Stimulated activated CD8-positive, alpha-beta memory T cell treated with anti-CD3 and anti-CD28 coated beads, Interleukin-7, amount 100 ng/mL, for 48 hours (primary cell): ENCODE measurements around the gene TNRC6B.
"Not testable (repeated sequence)": the region's sequence is repeated elsewhere in the genome, so short reads cannot be mapped to it uniquely, and the experiment has no call there.

Experiments used
- DNase-seq, 2 donors: peaks; one replicate each; pipeline ENCODE4 v3.0.0-alpha.2; 2020; ENCODE audit warnings: low read depth in 1 of 2; ENCODE audit errors: extremely low read depth in 1 of 2

The TNRC6B gene

DNA sequence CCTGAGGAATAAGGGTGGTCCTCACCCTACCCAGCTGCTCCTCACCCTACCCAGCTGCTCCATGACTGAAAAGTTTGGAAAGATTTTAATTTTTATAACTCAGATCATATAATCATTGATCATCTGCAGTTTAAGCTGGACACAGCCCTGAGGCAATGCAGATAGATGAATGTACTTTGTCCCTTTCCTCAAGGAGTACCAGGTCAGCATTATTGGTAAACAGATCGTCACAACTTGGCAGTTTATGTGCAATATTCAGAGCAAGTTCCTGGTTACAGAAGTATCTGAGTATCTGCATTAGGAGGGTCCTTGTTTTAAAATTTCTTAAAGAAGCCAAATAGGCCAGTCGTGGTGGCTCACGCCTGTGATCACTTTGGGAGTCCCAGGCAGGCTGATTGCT is 3.6 kb downstream of the TNRC6B start:
- DNase-seq: no peak

DNA sequence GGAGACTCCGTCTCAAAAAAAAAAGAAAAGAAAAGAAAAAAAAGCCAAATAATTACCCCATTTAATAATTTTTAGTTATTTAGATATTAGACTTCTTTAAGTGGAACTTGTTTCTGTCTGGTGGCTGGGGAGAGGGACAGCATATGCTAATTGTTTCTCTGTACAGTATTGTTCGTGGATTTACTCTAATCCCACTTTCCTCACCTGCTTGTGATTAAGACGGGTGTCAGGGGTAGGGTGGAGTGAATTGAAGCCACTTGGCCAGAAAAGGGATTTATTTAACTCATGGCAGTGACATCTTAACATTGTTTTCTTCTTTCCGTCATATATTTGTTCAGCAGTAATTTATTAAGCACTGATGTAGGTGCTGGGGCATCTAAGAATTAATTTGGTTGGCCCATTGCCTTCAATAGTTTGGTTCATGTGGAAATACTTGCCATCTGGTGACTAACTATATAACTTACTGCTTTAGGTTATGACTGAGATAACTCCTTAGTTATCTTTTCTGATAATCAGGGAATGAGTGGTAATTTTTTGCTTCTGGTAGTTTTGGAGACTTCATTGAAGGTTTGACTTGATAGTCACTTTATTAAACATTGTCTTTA is 4.6 kb downstream of the TNRC6B start:
- DNase-seq: no peak

- DNase-seq: no peak
Observed at GRCh38 chr22:40183029-40183581, 5.4 kb downstream of the TNRC6B start.

- DNase-seq: not testable (repeated sequence)
Observed at GRCh38 chr22:40183603-40184002, 5.9 kb downstream of the TNRC6B start.

- DNase-seq: no peak
Observed at GRCh38 chr22:40187389-40187788, 9.7 kb downstream of the TNRC6B start.

- DNase-seq: no peak
Observed at GRCh38 chr22:40189997-40190396, 12.3 kb downstream of the TNRC6B start.

- no peak for DNase-seq
Observed at GRCh38 chr22:40190501-40190900, 12.8 kb downstream of the TNRC6B start.

DNA sequence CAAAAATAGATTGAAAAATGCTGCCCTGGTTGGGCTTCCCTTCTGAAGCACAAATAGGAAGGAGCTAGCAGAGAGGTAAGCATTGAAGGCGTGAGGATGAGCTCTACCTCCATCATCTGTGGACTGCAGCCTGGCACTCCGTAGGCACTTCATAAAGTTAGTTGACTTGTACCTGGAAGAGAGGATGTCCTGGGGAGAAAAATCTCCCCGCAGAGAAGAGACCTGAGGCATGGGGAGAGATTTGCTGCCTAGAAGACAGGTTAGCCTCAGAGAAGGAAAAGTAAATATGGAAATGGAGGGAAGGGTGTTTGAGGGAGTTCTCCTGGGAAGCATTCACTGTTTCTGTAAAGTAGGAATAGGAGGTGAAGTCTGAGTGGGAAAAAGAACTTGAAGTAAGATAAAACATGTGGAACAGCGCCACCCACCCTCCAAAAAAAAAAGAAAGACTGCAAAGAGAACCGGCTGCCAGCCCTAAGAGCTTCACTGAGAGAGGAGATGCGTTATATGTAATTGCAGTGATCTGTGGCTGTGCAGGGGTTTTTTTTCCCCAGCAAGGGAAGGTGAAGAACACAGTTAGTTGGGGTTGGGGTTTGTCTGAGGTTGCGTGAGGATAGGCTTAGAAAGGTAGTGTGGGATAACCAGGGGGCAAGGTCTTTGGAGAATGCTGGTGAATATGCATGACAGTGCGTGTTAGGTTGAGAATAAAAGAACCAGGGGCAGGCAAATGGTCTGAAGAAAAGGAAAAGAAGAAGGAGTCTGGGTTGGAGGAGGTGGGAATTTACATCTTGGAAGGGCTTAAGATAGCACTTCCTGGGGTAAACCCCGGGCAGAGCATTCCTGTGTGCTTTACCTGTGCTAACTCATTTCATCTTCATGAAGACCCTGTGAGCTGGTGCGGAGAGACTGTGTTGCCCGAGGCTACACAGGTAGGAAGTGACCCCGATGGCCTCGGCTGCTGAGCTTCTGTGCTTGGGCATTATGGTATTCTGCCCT is 16.0 kb downstream of the TNRC6B start:
- DNase-seq: no peak

GRCh38 chr22:40194656-40195055 is 16.9 kb downstream of the TNRC6B start:
- DNase-seq: no peak

DNA sequence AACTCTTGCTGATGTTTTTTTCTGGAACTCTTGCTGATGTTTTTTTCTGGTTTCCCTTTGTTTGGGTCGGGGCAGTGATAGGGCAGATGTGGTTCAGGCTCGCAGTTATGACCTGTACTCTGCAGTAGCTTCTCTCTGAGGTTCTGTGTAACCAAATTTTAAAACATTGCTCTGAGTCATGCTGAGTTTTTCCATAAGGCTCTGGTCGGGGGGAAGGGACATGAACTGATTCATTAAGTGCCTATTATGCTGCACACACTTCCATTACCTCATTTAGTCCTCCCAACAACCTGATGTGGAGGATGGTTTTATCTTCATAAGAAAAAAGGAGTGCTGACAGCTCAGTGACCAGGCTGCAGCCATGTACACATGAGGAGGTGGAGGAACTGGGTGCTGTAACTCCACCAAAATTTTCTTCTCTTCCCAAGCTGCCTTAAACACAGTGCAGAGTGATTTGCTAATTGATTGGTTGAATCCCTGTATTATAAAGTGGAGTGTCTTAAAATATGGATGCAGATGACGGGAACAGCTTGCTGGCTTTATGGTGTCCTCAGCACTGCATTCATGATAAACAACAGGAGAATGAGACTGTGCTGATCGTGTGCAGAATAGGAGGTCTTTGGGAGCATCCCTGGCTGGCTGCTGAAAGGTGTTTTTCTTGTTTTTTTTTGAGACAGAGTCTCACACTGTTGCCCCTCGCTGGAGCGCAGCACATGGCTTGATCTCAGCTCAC is 19.1 kb downstream of the TNRC6B start:
- DNase-seq: peak in 1 of 2 donors; percentile 48

- not testable (repeated sequence) for DNase-seq
Observed at GRCh38 chr22:40197421-40197820, 19.7 kb downstream of the TNRC6B start.

- DNase-seq: no peak
Observed at GRCh38 chr22:40198733-40199132, 21.0 kb downstream of the TNRC6B start.

GRCh38 chr22:40199223-40199622 is 21.5 kb downstream of the TNRC6B start:
- DNase-seq: no peak

- no peak for DNase-seq
Observed at GRCh38 chr22:40199852-40200251, 22.1 kb downstream of the TNRC6B start.

DNA sequence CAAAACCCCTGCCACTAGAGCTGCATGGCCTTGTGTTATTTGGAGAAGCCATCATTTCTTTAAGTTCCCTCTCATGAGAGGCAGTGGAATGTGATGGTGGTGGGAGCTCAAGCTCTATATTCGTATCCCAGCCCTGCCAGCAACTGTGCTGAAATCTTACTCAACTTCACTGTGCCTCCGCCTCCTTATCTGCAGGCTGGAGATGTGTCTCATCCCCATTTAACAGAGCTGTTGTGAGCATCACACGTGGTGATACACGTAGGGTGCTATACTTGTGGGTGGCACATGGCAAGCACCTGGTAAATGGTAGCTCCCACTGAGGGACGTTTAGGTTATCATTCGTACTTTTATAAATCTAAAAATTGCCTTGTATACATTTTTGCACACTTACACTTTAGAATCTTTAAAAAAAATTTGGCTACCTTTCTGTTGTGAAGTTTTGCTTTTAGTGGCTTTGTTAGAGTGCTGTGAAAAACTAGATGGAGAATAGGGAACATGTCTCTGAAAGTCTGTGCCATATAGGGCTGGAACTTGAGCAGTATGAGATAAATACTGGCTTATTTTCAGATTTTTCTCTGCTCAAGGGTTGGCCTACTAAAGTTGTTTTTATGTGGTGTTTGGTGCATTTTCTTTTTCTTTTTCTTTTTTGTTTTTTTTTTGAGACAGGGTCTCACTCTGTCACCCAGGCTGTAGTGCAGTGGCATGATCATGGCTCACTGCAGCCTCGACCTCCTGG is 23.2 kb downstream of the TNRC6B start:
- no peak for DNase-seq

- no peak for DNase-seq
Observed at GRCh38 chr22:40202225-40202944, 24.7 kb downstream of the TNRC6B start.

DNA sequence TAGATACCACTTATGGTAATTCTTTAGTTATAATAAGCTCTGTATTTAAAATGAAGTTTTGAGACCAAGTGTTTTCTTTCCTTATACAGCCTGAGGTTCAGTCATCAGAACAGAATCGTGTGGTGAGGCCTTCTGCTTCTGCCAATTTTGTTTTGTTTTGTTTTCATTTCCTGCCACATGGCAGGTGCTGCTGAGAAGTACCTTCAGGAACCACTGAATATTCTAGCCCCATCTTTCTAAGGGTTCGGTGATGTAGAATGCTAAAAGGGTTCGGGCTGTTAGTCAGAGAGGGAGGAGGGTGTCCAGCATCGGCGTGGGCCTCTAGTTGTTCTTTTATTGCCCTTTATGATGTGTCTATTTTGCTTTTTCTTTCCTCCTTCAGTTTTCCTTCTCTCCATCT is 25.8 kb downstream of the TNRC6B start:
- DNase-seq: no peak

GRCh38 chr22:40204321-40205116 is 26.8 kb downstream of the TNRC6B start:
- DNase-seq: no peak

- no peak for DNase-seq
Observed at GRCh38 chr22:40206561-40206960, 28.8 kb downstream of the TNRC6B start.
